Measurements from ENCODE around the gene PPFIBP1. TPM values are rescaled to one million over a fixed set of nuclear protein-coding genes. Genes with fewer than 3 reads are reported as not detected.

PPFIBP1 gene
- total and polyA plus RNA-seq, 2 of the 13 experiments (the other 11 are each of a cell fraction or from before 2014, with no cell fraction given), result 16.2 to 21.8 TPM

GRCh38 chr12:27703720-27704452, 179.9 kb downstream of the PPFIBP1 start (continued):
- TF ChIP-seq ZNF646 (CRISPR knock-in tag; IDR thresholded peaks at IDR 0.05) (no peak), ATM (IDR thresholded peaks at IDR 0.05; ENCODE audit: borderline replicate concordance) (no peak), ZNF274 (CRISPR knock-in tag; IDR thresholded peaks at IDR 0.05) (no peak), KLF13 (CRISPR knock-in tag; IDR thresholded peaks at IDR 0.05) (no peak), ZNF335 (CRISPR knock-in tag; IDR thresholded peaks at IDR 0.05) (0 out of 2 replicates have a peak, but pooled peaks have one; percentile 41), HNRNPK (IDR thresholded peaks at IDR 0.05; ENCODE audit: low read depth, low read length, poor library complexity, severe bottlenecking) (no peak), ZNF253 (CRISPR knock-in tag; IDR thresholded peaks at IDR 0.05; ENCODE audit: borderline replicate concordance) (no peak), GATAD2A (CRISPR knock-in tag; IDR thresholded peaks at IDR 0.05) (peak; percentile 73), HOXA5 (CRISPR knock-in tag; IDR thresholded peaks at IDR 0.05) (no peak), PPARG (CRISPR knock-in tag; conservative IDR thresholded peaks at IDR 0.05) (no peak), DNMT1 (CRISPR knock-in tag; IDR thresholded peaks at IDR 0.05) (no peak), ARID2 (CRISPR knock-in tag; IDR thresholded peaks at IDR 0.05; ENCODE audit: borderline replicate concordance) (no peak), BRCA1 (CRISPR knock-in tag; IDR thresholded peaks at IDR 0.05) (no peak), ZNF776 (CRISPR knock-in tag; IDR thresholded peaks at IDR 0.05) (no peak), CBX5 (CRISPR knock-in tag; IDR thresholded peaks at IDR 0.05; ENCODE audit: borderline replicate concordance) (no peak), ZNF24 (IDR thresholded peaks at IDR 0.05) (no peak)
- TF ChIP-seq, protein P1, sequence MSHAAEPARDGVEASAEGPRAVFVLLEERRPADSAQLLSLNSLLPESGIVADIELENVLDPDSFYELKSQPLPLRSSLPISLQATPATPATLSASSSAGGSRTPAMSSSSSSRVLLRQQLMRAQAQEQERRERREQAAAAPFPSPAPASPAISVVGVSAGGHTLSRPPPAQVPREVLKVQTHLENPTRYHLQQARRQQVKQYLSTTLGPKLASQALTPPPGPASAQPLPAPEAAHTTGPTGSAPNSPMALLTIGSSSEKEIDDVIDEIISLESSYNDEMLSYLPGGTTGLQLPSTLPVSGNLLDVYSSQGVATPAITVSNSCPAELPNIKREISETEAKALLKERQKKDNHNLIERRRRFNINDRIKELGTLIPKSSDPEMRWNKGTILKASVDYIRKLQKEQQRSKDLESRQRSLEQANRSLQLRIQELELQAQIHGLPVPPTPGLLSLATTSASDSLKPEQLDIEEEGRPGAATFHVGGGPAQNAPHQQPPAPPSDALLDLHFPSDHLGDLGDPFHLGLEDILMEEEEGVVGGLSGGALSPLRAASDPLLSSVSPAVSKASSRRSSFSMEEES (CRISPR knock-in tag; IDR thresholded peaks at IDR 0.05), result no peak
- TF ChIP-seq, protein P2, sequence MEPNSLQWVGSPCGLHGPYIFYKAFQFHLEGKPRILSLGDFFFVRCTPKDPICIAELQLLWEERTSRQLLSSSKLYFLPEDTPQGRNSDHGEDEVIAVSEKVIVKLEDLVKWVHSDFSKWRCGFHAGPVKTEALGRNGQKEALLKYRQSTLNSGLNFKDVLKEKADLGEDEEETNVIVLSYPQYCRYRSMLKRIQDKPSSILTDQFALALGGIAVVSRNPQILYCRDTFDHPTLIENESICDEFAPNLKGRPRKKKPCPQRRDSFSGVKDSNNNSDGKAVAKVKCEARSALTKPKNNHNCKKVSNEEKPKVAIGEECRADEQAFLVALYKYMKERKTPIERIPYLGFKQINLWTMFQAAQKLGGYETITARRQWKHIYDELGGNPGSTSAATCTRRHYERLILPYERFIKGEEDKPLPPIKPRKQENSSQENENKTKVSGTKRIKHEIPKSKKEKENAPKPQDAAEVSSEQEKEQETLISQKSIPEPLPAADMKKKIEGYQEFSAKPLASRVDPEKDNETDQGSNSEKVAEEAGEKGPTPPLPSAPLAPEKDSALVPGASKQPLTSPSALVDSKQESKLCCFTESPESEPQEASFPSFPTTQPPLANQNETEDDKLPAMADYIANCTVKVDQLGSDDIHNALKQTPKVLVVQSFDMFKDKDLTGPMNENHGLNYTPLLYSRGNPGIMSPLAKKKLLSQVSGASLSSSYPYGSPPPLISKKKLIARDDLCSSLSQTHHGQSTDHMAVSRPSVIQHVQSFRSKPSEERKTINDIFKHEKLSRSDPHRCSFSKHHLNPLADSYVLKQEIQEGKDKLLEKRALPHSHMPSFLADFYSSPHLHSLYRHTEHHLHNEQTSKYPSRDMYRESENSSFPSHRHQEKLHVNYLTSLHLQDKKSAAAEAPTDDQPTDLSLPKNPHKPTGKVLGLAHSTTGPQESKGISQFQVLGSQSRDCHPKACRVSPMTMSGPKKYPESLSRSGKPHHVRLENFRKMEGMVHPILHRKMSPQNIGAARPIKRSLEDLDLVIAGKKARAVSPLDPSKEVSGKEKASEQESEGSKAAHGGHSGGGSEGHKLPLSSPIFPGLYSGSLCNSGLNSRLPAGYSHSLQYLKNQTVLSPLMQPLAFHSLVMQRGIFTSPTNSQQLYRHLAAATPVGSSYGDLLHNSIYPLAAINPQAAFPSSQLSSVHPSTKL (CRISPR knock-in tag; IDR thresholded peaks at IDR 0.05), result peak; percentile 47
